GM12878 (cell line): ENCODE data around the gene EYA2. TPM values are rescaled to one million over a fixed set of nuclear protein-coding genes. Genes with fewer than 3 reads are reported as not detected.
A peak's percentile ranks its signal among the peaks of the same experiment; 100 is the strongest.

Experiments
- ATAC-seq: fragments of 200-7000 bp; cut with Tn5 transposase; 3 replicates; pipeline ENCODE4 v1.9.1; 2020; ENCODE audit warnings: mild to moderate bottlenecking, moderate library complexity
- BruUV-seq: library from RNA; stranded (reverse); fragments of 400-500 nt; replicated peaks from 2 replicates; lab custom pipeline; 2021; lab: Mats Ljungman, UMichigan
- CTCF ChIA-PET: fragments of 300-600 bp; sonication (Branson Sonifier 250); formaldehyde crosslinking; extraction: SDS; loops from one replicate; lab custom pipeline; 2021; ENCODE audit warnings: inconsistent platforms; lab: Yijun Ruan, JAX
- POLR2A ChIA-PET: fragments of 350-600 bp; formaldehyde crosslinking; extraction: SDS; loops from one replicate; lab custom pipeline; 2021; ENCODE audit warnings: inconsistent platforms; lab: Charles Lee
- RAD21 ChIA-PET: fragments of 300-600 bp; sonication (Branson Sonifier 250); formaldehyde crosslinking; loops from one replicate; lab custom pipeline; 2023; ENCODE audit warnings: antibody characterized with exemption; ENCODE audit not compliant: unreplicated experiment; lab: Charles Lee
- SMC1A ChIA-PET: fragments of 300-600 bp; sonication (Branson Sonifier 250); formaldehyde crosslinking; loops from one replicate; lab custom pipeline; 2023; ENCODE audit not compliant: unreplicated experiment, uncharacterized antibody; lab: Charles Lee
- DNase-seq: peaks from one replicate; pipeline ENCODE4 v3.0.0-alpha.2; 2011; ENCODE audit warnings: low read depth, low spot score
- FAIRE-seq: peaks from 3 replicates; lab custom pipeline; 2011; peaks lifted over from hg19 to GRCh38; lab: Jason Lieb, UNC
- H2AFZ ChIP-seq: 2 replicates; pipeline ENCODE4 v1.6.0; 2011; ENCODE audit warnings: low read depth, low read length, control low read depth; ENCODE audit not compliant: control insufficient read depth
- H3K27ac ChIP-seq: 2 replicates; pipeline ENCODE4 v1.5.1; 2011; ENCODE audit warnings: control low read depth; ENCODE audit not compliant: control insufficient read depth, insufficient read depth
- H3K27me3 ChIP-seq, 2 experiments: replicated peaks in 1 of 2; 2 replicates each; pipeline versions ENCODE4 v1.6.0 to v1.6.1; 2011; ENCODE audit warnings: low read length in 1 of 2; ENCODE audit not compliant: control insufficient read depth in 2 of 2, insufficient read depth in 2 of 2
- H3K36me3 ChIP-seq, 2 experiments: 2 replicates each; pipeline ENCODE4 v1.5.1; 2011; ENCODE audit warnings: low read length in 1 of 2; ENCODE audit not compliant: control insufficient read depth in 2 of 2, insufficient read depth in 2 of 2
- H3K4me1 ChIP-seq: 2 replicates; pipeline ENCODE4 v1.6.1; 2011; ENCODE audit warnings: mild to moderate bottlenecking, low read length, moderate library complexity, mixed read lengths; ENCODE audit not compliant: control insufficient read depth, insufficient read depth
- H3K4me2 ChIP-seq: 2 replicates; pipeline ENCODE4 v1.6.0; 2011; ENCODE audit warnings: control low read depth; ENCODE audit not compliant: control insufficient read depth, insufficient read depth
- H3K4me3 ChIP-seq: fragments of 200-600 bp; sonication (generic); 2 replicates; pipeline ENCODE4 v1.5.1; 2016
- H3K79me2 ChIP-seq: 2 replicates; pipeline ENCODE4 v1.6.0; 2011; ENCODE audit warnings: low read length; ENCODE audit not compliant: control insufficient read depth, insufficient read depth
- H3K9ac ChIP-seq: 2 replicates; pipeline ENCODE4 v1.8.0; 2011; ENCODE audit warnings: low read length, control low read depth, mixed read lengths; ENCODE audit not compliant: control insufficient read depth, insufficient read depth
- H3K9me3 ChIP-seq: replicated peaks from 3 replicates; pipeline ENCODE4 v1.5.1; 2011; ENCODE audit warnings: mild to moderate bottlenecking, low read length; ENCODE audit not compliant: control insufficient read depth, insufficient read depth
- H4K20me1 ChIP-seq: 2 replicates; pipeline ENCODE4 v1.6.0; 2011; ENCODE audit not compliant: control insufficient read depth, insufficient read depth
- WGBS: methylation state at CpG from one replicate; pipeline ENCODE4 v1.1.6; 2016; ENCODE audit warnings: low lambda C conversion rate; ENCODE audit not compliant: insufficient replicate concordance, insufficient coverage; ENCODE audit errors: missing lambda C conversion rate; 5-methylcytosine and 5-hydroxymethylcytosine counted together
- in situ Hi-C: fragments of 300-500 bp; cut with MboI; formaldehyde crosslinking; loops from 9 replicates; pipeline ENCODE4 v1.14.3; 2018; ENCODE audit warnings: mixed read lengths
- intact Hi-C: fragments of 100-400 bp; cut with micrococcal nuclease; formaldehyde crosslinking; loops from one replicate; pipeline ENCODE4 v1.14.2; 2022; ENCODE audit not compliant: unreplicated experiment
- polyA plus RNA-seq, 11 experiments: library from polyadenylated mRNA; depleted of rRNA in 4 of 11; unstranded in 6 of 11; stranded (reverse) in 5 of 11; fragments of >200 nt; fragmentation: Nextera tagmentation in 4 of 11; fragmentation: Illumina TruSeq in 1 of 11; extraction: Ambion mirVana in 4 of 11; extraction: Trizol in 1 of 11; gene quantifications; 1 replicate in 1 of 11; 2 replicates in 10 of 11; pipeline versions ENCODE4 v1.2.1 to v1.2.3, GENCODE V29; 2011 to 2016; ENCODE audit warnings: inconsistent platforms in 2 of 11, missing spikeins in 2 of 11, low read depth in 1 of 11
- total RNA-seq, 4 experiments: library from RNA; depleted of rRNA in 3 of 4; stranded (reverse); fragments of >200 nt in 3 of 4; fragmentation: Illumina TruSeq in 1 of 4; extraction: Trizol in 1 of 4; gene quantifications; 2 replicates each; pipeline versions ENCODE4 v1.2.1 to v1.2.3, GENCODE V29; 2013 to 2021
- TF ChIP-seq, protein P1 (sequence below): IDR thresholded peaks from 2 replicates; pipeline ENCODE4 v1.6.1; 2012; ENCODE audit warnings: low read length, inconsistent platforms
- TF ChIP-seq, protein P2 (sequence below): IDR thresholded peaks from 2 replicates; pipeline ENCODE4 v1.6.1; 2012; ENCODE audit warnings: mild to moderate bottlenecking, low read depth, low read length

Gene EYA2
- total and polyA plus RNA-seq, 10 of the 15 experiments (the other 5 are each of a cell fraction or from before 2014, with no cell fraction given): 0.20 TPM; not detected in 9

DNA sequence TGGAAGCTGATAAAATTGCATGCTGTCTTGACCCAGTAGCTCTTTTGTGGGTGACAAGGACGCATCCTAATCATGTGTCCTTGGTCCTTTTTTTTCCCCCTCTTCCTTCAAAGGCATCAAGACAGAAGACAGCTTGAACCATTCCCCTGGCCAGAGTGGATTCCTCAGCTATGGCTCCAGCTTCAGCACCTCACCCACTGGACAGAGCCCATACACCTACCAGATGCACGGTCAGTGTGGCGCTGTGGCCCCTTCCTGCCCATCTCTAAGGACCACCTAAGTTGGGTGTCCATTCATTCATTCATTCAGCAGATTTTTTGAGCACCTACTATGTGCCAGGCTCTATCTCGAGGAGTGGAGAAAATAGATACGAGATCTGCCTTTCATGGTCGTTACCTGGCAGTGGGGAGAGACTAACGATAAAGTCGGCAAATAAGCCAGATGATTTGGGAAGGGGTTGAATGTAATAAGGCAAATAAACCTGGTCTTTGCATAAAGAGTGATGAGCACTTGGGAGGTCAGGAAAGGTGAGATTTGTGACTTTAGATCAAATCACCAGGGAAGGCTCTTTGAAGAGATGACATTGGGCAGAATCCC, 121.5 kb downstream of the EYA2 start:
- DNase-seq (no peak), ATAC-seq (no peak), FAIRE-seq (no peak)
- Histone ChIP-seq H3K4me1 (no peaks in the 10 kb centered on the region), H4K20me1 (no peaks in the 10 kb centered on the region), H3K9me3 (no peaks in the 10 kb centered on the region), H3K9ac (no peak overlapping the region), H2AFZ (no peak overlapping the region), H3K4me3 (no peak overlapping the region), H3K27ac (no peak overlapping the region), H3K27me3 (peaks cover 0 to 5% of the 10 kb centered on the region in 2 experiments; a peak in 3 of 4 replicates), H3K36me3 (no peaks in the 10 kb centered on the region), H3K4me2 (no peak overlapping the region), H3K79me2 (no peaks in the 10 kb centered on the region)
- POLR2A ChIA-PET: no interaction called here
- BruUV-seq: no TSS peak
- intact Hi-C loops (loop anchor here (10.0 kb wide), 1 partner anchor 49 kb away; no protein-coding TSS in a partner anchor), in situ Hi-C loops (no loop called here)
- TF ChIP-seq, protein P1, sequence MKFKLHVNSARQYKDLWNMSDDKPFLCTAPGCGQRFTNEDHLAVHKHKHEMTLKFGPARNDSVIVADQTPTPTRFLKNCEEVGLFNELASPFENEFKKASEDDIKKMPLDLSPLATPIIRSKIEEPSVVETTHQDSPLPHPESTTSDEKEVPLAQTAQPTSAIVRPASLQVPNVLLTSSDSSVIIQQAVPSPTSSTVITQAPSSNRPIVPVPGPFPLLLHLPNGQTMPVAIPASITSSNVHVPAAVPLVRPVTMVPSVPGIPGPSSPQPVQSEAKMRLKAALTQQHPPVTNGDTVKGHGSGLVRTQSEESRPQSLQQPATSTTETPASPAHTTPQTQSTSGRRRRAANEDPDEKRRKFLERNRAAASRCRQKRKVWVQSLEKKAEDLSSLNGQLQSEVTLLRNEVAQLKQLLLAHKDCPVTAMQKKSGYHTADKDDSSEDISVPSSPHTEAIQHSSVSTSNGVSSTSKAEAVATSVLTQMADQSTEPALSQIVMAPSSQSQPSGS: no peak
- TF ChIP-seq, protein P2, sequence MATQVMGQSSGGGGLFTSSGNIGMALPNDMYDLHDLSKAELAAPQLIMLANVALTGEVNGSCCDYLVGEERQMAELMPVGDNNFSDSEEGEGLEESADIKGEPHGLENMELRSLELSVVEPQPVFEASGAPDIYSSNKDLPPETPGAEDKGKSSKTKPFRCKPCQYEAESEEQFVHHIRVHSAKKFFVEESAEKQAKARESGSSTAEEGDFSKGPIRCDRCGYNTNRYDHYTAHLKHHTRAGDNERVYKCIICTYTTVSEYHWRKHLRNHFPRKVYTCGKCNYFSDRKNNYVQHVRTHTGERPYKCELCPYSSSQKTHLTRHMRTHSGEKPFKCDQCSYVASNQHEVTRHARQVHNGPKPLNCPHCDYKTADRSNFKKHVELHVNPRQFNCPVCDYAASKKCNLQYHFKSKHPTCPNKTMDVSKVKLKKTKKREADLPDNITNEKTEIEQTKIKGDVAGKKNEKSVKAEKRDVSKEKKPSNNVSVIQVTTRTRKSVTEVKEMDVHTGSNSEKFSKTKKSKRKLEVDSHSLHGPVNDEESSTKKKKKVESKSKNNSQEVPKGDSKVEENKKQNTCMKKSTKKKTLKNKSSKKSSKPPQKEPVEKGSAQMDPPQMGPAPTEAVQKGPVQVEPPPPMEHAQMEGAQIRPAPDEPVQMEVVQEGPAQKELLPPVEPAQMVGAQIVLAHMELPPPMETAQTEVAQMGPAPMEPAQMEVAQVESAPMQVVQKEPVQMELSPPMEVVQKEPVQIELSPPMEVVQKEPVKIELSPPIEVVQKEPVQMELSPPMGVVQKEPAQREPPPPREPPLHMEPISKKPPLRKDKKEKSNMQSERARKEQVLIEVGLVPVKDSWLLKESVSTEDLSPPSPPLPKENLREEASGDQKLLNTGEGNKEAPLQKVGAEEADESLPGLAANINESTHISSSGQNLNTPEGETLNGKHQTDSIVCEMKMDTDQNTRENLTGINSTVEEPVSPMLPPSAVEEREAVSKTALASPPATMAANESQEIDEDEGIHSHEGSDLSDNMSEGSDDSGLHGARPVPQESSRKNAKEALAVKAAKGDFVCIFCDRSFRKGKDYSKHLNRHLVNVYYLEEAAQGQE: peak; percentile 74
- RAD21 ChIA-PET: no interaction called here
- SMC1A ChIA-PET: no interaction called here
- CTCF ChIA-PET: no interaction called here
- 68% methylated on average over 8 of the region's 8 CpGs for WGBS
